Breast epithelium (tissue), 3 donors: ENCODE data around the gene STARD7.

Source experiments
- POLR2AphosphoS5 ChIP-seq, 3 donors: sonication (generic); formaldehyde crosslinking; IDR thresholded peaks; one replicate each; pipeline ENCODE4 v1.6.1; 2017; ENCODE audit warnings: antibody characterized with exemption in 3 of 3
- TF ChIP-seq, protein P1 (sequence below), 3 donors: fragments of 450-650 bp; IDR thresholded peaks; one replicate each; pipeline ENCODE4 v1.5.1; 2016 to 2017; ENCODE audit warnings: antibody characterized with exemption in 3 of 3, mild to moderate bottlenecking in 3 of 3, moderate library complexity in 3 of 3

DNA sequence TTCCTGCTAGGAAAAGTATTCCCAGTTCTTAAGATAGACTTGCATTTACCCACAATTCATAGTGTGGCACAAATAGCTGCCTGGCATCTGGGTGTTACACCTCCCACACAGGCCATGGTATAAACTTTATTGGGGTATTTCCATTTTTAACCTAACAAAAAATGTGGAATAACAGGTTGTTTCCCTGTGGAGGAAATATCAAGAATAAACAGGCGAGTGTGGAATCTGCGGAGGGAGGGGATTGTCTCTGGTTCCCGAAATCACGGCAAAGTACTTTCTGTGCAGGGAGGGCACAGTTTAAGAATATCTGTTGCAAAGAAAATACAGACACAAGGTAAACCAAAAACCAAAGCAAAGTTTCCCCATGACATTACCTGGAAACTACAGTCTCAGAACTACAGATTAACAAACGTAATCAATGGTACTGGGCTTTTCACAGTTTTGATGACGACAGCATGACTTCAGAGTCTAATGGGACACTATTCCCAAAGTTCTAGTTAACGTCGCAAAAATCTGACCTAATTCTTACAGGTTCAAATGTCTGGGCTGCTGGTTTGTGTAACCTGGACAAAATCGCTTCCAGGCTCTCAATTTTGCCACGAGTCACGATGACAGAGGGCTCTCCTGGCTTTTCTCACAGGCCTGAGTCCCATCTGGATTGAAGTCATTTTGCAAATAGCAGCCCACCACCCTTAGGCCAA lies 1.4 kb downstream of the STARD7 start:
- TF ChIP-seq, protein P1, sequence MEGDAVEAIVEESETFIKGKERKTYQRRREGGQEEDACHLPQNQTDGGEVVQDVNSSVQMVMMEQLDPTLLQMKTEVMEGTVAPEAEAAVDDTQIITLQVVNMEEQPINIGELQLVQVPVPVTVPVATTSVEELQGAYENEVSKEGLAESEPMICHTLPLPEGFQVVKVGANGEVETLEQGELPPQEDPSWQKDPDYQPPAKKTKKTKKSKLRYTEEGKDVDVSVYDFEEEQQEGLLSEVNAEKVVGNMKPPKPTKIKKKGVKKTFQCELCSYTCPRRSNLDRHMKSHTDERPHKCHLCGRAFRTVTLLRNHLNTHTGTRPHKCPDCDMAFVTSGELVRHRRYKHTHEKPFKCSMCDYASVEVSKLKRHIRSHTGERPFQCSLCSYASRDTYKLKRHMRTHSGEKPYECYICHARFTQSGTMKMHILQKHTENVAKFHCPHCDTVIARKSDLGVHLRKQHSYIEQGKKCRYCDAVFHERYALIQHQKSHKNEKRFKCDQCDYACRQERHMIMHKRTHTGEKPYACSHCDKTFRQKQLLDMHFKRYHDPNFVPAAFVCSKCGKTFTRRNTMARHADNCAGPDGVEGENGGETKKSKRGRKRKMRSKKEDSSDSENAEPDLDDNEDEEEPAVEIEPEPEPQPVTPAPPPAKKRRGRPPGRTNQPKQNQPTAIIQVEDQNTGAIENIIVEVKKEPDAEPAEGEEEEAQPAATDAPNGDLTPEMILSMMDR (IDR thresholded peaks at IDR 0.05) = no peak
- no peak for TF ChIP-seq POLR2AphosphoS5 (IDR thresholded peaks at IDR 0.05)
